Rectal smooth muscle tissue (tissue), 1 donor: ENCODE measurements around the gene DDX54.
"Not testable (repeated sequence)": the region's sequence is repeated elsewhere in the genome, so short reads cannot be mapped to it uniquely, and the experiment has no call there.

Experiments
- H3K27ac ChIP-seq: one replicate; pipeline ENCODE4 v1.7.0; 2013; ENCODE audit warnings: low read depth, low read length, inconsistent platforms
- H3K27me3 ChIP-seq: one replicate; pipeline ENCODE4 v1.7.0; 2013; ENCODE audit warnings: low read length; ENCODE audit not compliant: control insufficient read depth, insufficient read depth
- H3K36me3 ChIP-seq: one replicate; pipeline ENCODE4 v1.7.0; 2013; ENCODE audit warnings: low read length; ENCODE audit not compliant: control insufficient read depth, insufficient read depth
- H3K4me1 ChIP-seq: one replicate; pipeline ENCODE4 v1.7.0; 2013; ENCODE audit warnings: low read length; ENCODE audit not compliant: control insufficient read depth, insufficient read depth
- H3K4me3 ChIP-seq: one replicate; pipeline ENCODE4 v1.7.0; 2013; ENCODE audit warnings: low read length
- H3K9ac ChIP-seq: one replicate; pipeline ENCODE4 v1.7.0; 2013; ENCODE audit warnings: low read length

DDX54 gene

GRCh38 chr12:113207613-113208040 lies 22.3 kb upstream of the DDX54 start:
- no peak overlapping the region for H3K9ac ChIP-seq
- H3K4me3 ChIP-seq, result no peak overlapping the region

GRCh38 chr12:113206802-113207201 lies 21.5 kb upstream of the DDX54 start:
- H3K36me3 ChIP-seq, H3K27ac ChIP-seq, H3K4me1 ChIP-seq, H3K9ac ChIP-seq, H3K4me3 ChIP-seq, H3K27me3 ChIP-seq: not testable (repeated sequence)

More at GRCh38 chr12:113207613-113208040, 22.3 kb upstream of the DDX54 start:
- Histone ChIP-seq H3K27ac (no peak overlapping the region), H3K36me3 (no peaks in the 10 kb centered on the region), H3K27me3 (no peaks in the 10 kb centered on the region), H3K4me1 (no peaks in the 10 kb centered on the region)

- Histone ChIP-seq H3K27me3 (no peaks in the 10 kb centered on the region), H3K27ac (no peak overlapping the region), H3K36me3 (no peaks in the 10 kb centered on the region), H3K9ac (no peak overlapping the region), H3K4me3 (no peak overlapping the region), H3K4me1 (no peaks in the 10 kb centered on the region)
These were observed 19.5 kb upstream of the DDX54 start for GRCh38 chr12:113204804-113205203.

- H3K27me3 ChIP-seq, result no peaks in the 10 kb centered on the region
- H3K4me1 ChIP-seq, result no peaks in the 10 kb centered on the region
- H3K9ac ChIP-seq, result no peak overlapping the region
- H3K36me3 ChIP-seq, result no peaks in the 10 kb centered on the region
- no peak overlapping the region for H3K4me3 ChIP-seq
- no peak overlapping the region for H3K27ac ChIP-seq
These were observed 18.8 kb upstream of the DDX54 start for GRCh38 chr12:113203852-113204760.

GRCh38 chr12:113202300-113203075 lies 17.2 kb upstream of the DDX54 start:
- Histone ChIP-seq H3K27me3 (no peaks in the 10 kb centered on the region), H3K9ac (no peak overlapping the region), H3K27ac (no peak overlapping the region), H3K36me3 (no peaks in the 10 kb centered on the region), H3K4me3 (no peak overlapping the region), H3K4me1 (no peaks in the 10 kb centered on the region)

- no peak overlapping the region for H3K4me3 ChIP-seq
These were observed 16.2 kb upstream of the DDX54 start for GRCh38 chr12:113201187-113202177.

GRCh38 chr12:113200021-113200797 lies 14.9 kb upstream of the DDX54 start:
- no peaks in the 10 kb centered on the region for H3K36me3 ChIP-seq
- no peaks in the 10 kb centered on the region for H3K27me3 ChIP-seq
- no peak overlapping the region for H3K9ac ChIP-seq
- no peak overlapping the region for H3K27ac ChIP-seq
- no peaks in the 10 kb centered on the region for H3K4me1 ChIP-seq
- H3K4me3 ChIP-seq, result no peak overlapping the region

More at GRCh38 chr12:113201187-113202177, 16.2 kb upstream of the DDX54 start:
- no peak overlapping the region for H3K9ac ChIP-seq
- no peaks in the 10 kb centered on the region for H3K27me3 ChIP-seq
- H3K27ac ChIP-seq, result no peak overlapping the region
- H3K4me1 ChIP-seq, result no peaks in the 10 kb centered on the region
- H3K36me3 ChIP-seq, result no peaks in the 10 kb centered on the region

GRCh38 chr12:113198296-113198695 lies 13.0 kb upstream of the DDX54 start:
- Histone ChIP-seq H3K27me3 (no peaks in the 10 kb centered on the region), H3K9ac (no peak overlapping the region), H3K4me1 (no peaks in the 10 kb centered on the region), H3K36me3 (no peaks in the 10 kb centered on the region), H3K4me3 (no peak overlapping the region), H3K27ac (no peak overlapping the region)

- Histone ChIP-seq H3K27ac (no peak overlapping the region), H3K4me3 (no peak overlapping the region), H3K9ac (no peak overlapping the region), H3K4me1 (no peaks in the 10 kb centered on the region), H3K27me3 (no peaks in the 10 kb centered on the region), H3K36me3 (no peaks in the 10 kb centered on the region)
These were observed 12.3 kb upstream of the DDX54 start for GRCh38 chr12:113197518-113198077.

- no peaks in the 10 kb centered on the region for H3K27me3 ChIP-seq
- H3K36me3 ChIP-seq, result peaks cover 2% of the 10 kb centered on the region
- H3K27ac ChIP-seq, result no peak overlapping the region
- no peak overlapping the region for H3K4me3 ChIP-seq
- H3K9ac ChIP-seq, result no peak overlapping the region
- no peaks in the 10 kb centered on the region for H3K4me1 ChIP-seq
These were observed 11.7 kb upstream of the DDX54 start for GRCh38 chr12:113196990-113197389.

GRCh38 chr12:113196582-113196981 lies 11.3 kb upstream of the DDX54 start:
- Histone ChIP-seq H3K27ac (no peak overlapping the region), H3K36me3 (peaks cover 5% of the 10 kb centered on the region), H3K27me3 (no peaks in the 10 kb centered on the region), H3K9ac (no peak overlapping the region), H3K4me3 (no peak overlapping the region), H3K4me1 (no peaks in the 10 kb centered on the region)
